Measurements from ENCODE around the gene MRAP.

The MRAP gene

GRCh38 chr21:32320059-32320458 lies 21.4 kb downstream of the MRAP start:
- intact Hi-C loops (cut with DNase I) = no loop called here
- DNase-seq = peak in 1 of 10 donors; percentile 68

DNA sequence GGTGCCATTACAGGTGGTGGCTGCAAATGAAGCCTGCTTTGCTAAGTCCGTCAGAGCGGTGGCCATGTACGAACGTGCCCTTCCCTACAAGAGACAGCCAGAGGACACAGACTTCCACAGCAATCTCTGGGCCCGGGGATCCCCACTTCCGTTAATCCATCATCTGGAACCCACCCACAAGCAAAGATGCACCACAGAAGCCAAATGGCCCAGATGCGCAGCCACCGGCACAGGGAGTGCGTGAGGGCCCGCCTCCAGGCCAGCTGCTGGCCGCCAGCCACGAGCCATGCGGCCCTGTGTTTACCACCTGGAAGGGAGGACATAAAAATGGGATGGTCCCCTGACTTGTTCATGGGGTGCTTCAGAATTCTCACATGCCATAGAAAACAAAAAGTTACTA lies 22.1 kb downstream of the MRAP start:
- no peak for DNase-seq
- intact Hi-C loops (cut with DNase I) = no loop called here

- intact Hi-C loops (cut with DNase I) = no loop called here
- DNase-seq = no peak
These were observed 22.8 kb downstream of the MRAP start for GRCh38 chr21:32321480-32321879.

DNA sequence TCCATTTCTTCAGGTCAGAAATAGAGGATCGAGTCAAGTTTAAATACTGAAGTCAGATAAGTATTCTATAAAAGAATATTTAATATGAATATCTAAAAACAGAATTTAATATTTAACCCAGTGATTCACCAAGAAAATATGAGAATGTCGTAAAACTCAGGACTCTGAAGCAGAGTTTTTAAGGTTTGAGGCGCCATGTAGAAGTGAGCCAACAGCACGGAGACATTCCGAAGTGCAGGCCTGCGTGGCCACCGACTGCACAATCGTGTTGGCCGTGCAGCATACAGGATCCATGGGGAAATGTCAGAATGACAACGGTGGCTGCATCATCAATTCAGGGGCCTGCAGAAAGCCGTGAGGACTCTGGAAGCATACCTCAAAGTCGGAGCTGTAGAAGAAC lies 23.4 kb downstream of the MRAP start:
- DNase-seq = no peak
- intact Hi-C loops (cut with DNase I) = no loop called here

GRCh38 chr21:32322676-32323075 lies 24.0 kb downstream of the MRAP start:
- peak in 5 of 10 donors; percentile 44 to 87 (median 78) for DNase-seq
- intact Hi-C loops (cut with DNase I) = no loop called here

DNA sequence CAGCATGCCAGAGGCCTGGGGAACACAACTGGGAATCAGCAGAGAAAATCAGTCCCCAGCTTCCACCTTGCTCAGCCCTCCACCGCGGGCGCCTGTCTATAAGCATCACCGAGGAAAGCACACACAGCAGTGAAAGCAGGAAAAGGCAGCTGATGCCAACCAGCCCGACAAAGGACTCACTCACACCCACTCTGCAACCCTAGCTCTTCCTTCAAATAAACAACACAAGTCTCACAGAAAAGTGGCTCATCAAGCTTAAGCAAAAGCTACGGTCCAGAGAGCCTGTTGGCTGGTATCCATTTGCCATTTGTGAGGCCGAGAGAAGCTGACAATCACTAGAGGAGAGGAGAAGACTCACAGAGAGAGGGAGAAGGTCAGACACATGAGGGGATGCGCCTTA lies 27.1 kb downstream of the MRAP start:
- peak in 3 of 10 donors; percentile 36 to 89 (median 83) for DNase-seq
- intact Hi-C loops (cut with DNase I) = no loop called here

DNA sequence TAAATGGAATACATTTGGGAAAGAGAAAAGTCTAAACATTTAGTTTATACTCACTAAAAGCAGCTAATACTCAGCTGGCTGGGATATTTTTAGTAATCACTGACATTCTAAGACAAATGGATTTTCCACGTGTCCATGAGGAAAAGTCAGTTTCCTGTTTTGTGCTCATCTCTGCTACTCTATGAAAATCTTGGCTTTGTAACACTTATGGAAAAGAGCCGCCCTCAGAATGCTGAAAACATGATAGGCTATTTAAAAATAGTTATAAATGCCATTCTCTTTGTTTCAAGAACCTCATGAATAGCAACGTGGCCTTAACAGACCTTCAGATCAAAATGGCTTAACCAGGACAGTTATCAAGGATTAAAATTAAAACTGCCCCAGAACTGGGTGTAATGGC lies 29.9 kb downstream of the MRAP start:
- no peak for DNase-seq
- intact Hi-C loops (cut with DNase I) = no loop called here

DNA sequence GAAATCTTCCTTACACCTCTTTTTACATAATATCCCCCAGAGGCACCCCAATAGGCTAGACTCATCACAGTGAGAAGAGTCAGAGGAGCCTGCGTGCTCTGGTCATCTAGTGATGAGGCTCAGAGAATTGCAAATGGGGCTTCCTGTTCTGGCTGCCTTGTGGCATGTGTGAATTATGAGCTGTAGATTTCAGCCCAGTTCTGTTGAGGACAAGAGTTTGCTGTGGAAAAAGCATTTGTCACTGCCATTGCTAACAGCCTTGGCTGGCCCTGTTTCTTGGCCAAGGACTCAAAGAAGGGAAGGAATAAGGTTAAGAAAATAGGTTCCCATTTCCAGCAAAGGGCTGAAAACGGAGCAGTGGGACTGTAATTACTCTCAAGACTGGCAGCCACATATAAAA lies 30.7 kb downstream of the MRAP start:
- DNase-seq = no peak
- intact Hi-C loops (cut with DNase I) = no loop called here

DNA sequence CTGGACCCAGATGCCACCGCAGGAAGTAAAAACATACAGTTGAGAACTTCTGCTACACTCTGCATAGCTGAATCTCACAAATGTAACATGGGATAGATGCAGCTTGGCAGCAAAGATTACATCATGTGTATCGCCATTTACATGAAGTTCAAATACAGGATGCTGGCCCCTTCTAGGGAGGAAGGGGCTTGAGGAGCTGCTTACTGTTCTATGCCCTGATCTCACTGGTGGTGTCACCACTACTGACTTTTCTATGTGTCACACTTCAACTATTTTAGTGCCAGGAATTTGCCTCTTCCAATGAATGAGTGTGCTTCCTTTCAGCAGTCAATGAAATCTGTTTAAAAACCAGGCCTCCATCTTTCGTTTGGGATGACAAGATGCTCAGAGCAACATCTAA lies 31.1 kb downstream of the MRAP start:
- no peak for DNase-seq
- intact Hi-C loops (cut with DNase I) = no loop called here

DNA sequence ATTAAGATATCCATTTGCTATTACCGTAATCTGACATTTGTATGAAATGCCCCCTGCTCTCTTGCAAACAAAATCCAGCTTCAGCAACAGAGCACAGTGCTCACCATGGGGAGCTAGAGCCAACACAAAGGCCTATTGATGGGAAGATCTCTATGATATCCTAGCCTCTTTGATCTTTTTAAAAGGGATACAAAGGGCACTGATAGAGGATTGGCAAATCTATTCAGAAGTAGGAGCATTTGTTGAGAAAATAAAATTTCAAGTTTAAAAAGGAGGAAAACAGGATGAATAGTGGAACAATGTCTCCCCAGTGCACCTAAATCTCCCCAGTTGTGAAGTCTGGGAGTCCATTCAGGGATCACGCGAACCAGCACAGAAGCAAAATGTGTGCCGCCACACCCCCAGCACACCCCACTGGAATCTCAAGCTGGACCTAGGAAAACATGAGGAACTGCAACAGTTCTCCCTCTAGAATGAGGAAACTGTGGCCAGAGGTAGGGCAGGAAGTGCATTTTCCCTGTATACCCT lies 32.2 kb downstream of the MRAP start:
- intact Hi-C loops (cut with DNase I) = no loop called here
- DNase-seq = no peak

- DNase-seq = peak in 1 of 10 donors; percentile 40
- intact Hi-C loops (cut with DNase I) = no loop called here
These were observed 33.0 kb downstream of the MRAP start for GRCh38 chr21:32331444-32332305.

GRCh38 chr21:32332463-32332951 lies 33.9 kb downstream of the MRAP start:
- no peak for DNase-seq

DNA sequence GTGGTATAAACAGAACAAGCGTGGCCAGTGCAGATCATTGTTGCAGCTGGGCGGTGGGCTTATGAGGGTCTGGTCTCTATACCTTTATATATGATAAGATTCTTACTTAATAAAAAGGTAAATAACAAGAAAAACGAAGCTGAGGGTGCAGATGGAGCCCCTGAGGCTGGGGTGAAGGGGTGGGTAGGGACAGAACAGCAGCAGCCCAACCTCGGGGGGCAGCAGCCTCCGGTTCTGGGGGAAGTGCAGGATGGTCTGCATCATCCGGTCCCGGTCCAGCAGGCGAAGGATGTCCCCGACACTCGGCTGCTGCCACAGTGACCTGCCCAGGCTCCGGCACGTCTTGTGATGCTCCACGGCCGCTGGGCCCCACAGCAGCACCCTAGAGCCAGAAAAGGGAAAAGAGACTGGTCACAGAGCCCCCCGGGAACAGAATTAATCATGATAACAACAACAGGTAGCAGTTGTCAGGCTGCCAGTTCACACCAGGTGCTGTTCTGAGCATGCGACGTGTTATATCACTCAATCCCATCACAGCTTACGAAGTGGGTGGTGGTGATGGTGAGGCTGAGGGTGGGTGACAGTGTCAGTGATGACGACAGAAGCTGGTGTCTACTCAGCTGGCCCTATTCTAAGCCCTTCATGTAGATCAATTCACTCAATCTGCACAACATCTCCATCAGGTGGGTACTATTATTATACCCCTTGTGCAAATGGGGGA lies 35.5 kb downstream of the MRAP start:
- intact Hi-C loops (cut with DNase I) = no loop called here
- DNase-seq = no peak

More at GRCh38 chr21:32332463-32332951, 33.9 kb downstream of the MRAP start:
- intact Hi-C loops (cut with DNase I) = no loop called here

DNA sequence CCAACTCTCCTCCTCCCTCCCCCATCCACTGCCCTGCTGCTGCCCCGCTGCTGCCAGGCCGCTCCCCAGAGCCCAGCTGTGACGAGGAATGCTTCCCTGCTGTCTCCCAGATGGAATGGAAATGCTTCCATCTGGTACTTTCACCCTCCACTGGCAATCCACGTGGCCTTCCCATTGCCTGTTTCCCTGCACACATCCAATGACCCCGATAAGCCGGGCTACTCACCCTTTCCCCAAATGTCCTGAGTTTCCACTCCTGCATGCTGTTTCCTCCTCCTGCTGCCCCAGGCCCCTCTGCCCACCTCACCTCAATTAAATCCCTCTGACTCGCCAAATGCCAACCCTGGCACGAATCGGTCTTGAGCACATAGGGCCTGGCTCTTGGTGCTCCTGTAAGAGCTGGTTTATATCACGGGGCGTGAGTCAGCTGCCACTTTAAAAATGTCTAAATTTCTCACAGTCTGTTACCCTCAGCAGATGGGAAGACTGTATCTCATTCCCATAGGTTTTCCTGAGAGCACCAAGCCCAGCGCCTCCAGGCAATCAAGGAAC lies 36.4 kb downstream of the MRAP start:
- DNase-seq = peak in 9 of 10 donors; percentile 60 to 95 (median 70)
- intact Hi-C loops (cut with DNase I) = no loop called here

GRCh38 chr21:32335601-32336575 lies 37.2 kb downstream of the MRAP start:
- intact Hi-C loops (cut with DNase I) = no loop called here
- DNase-seq = peak in 9 of 10 donors; percentile 71 to 96 (median 82)

DNA sequence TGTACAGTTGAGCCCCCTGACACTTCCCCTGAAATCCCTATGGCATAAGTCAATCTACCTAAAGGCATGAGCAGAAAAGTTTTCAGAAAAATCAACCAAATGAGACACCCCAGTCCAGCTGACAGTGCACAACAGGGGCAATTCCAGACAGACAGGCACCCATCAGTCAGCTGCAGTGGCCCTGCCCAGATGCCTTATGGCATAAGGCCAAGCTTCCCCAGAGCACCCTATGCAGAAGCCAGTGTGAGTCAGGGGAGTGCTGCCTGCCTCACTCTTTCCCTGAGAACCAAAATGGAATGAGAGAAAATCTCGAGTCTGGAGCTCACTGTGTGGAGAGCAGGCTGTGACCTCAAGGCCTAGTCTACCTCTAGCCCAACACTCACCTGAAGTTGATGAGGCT lies 38.1 kb downstream of the MRAP start:
- intact Hi-C loops (cut with DNase I) = no loop called here
- DNase-seq = peak in 5 of 10 donors; percentile 42 to 94 (median 48)

GRCh38 chr21:32337206-32337605 lies 38.6 kb downstream of the MRAP start:
- intact Hi-C loops (cut with DNase I) = no loop called here
- no peak for DNase-seq

DNA sequence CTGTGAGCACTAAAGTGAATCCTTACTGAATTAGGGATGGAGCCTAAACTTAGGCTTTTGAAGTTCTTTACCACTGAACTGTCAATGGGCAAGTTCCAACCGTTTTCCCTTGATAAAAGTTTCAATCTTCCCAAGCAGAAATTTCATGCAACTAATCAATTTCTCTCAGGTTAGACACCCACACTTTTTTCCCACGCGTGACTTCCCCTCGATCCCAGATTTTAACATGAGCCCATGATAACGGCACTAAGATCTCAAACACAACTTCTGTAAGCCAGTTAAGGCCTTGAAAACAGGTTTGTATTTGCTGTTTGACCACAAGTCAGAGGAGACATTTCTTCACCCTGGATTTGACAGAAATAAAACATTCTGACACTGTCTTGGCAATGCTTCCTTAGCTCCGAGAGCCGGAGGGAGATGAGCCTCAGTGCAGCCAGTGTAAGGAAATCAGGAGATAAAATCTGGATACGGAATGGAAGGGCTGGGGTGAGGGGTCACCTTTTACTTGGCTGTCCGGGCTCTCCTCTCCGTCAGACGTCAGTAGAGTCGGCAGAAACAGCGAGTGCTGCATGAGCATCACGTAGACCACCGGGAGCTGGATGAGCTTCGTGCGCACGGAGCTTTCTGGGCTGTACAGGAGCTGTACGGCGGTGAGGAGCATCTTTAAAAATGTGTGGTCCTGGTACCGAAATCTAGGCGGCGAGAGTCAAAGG lies 39.7 kb downstream of the MRAP start:
- intact Hi-C loops (cut with DNase I) = no loop called here
- DNase-seq = no peak

All from posterior cingulate gyrus (tissue), 11 donors.